ENCODE data around the gene MAP2K6. TPM values are rescaled to one million over a fixed set of nuclear protein-coding genes. Genes with fewer than 3 reads are reported as not detected.

MAP2K6 gene
- total RNA-seq, 1 experiment from 2014 or later, result 9.6 TPM

GRCh38 chr17:69452664-69453260 is 38.3 kb downstream of the MAP2K6 start:
- H3K9me3 ChIP-seq, result no peaks in the 10 kb centered on the region
- no TSS peak for BruUV-seq (replicated peaks)
- H3K27me3 ChIP-seq (replicated peaks; ENCODE audit: control insufficient read depth, insufficient read depth, low read length), result no peaks in the 10 kb centered on the region
- no peak overlapping the region for H3K27ac Mint-ChIP-seq (ENCODE audit: unreplicated experiment)
- peaks cover 23% of the 10 kb centered on the region for H3K4me1 Mint-ChIP-seq (ENCODE audit: low read depth, unreplicated experiment)
- no peak overlapping the region for H3K4me3 ChIP-seq (ENCODE audit: low read depth, low read length)
- no peak for TF ChIP-seq CTCF (IDR thresholded peaks at IDR 0.05; ENCODE audit: insufficient read depth in 1 of 2, low read depth in 1 of 2, low read length in 1 of 2, severe bottlenecking in 1 of 2, unreplicated experiment in 1 of 2)
- intact Hi-C loops (cut with micrococcal nuclease; ENCODE audit: unreplicated experiment), result no loop called here
- peaks cover 9% of the 10 kb centered on the region for H3K9me3 Mint-ChIP-seq (ENCODE audit: unreplicated experiment)
- ChIA-PET CTCF (interaction anchor here (0.5 kb wide), 1 partner anchor 37 kb away, joined by 3 read pairs; no protein-coding TSS in a partner anchor), POLR2A (no interaction called here)
- DNase-seq, result no peak
- no peaks in the 10 kb centered on the region for H3K27me3 Mint-ChIP-seq (ENCODE audit: insufficient read depth, unreplicated experiment)
- peaks cover 7% of the 10 kb centered on the region for H3K4me1 ChIP-seq
- H3K36me3 ChIP-seq (ENCODE audit: control insufficient read depth, insufficient read depth, low read length), result no peaks in the 10 kb centered on the region
- H3K36me3 Mint-ChIP-seq (ENCODE audit: insufficient read depth, unreplicated experiment), result peaks cover under 1% of the 10 kb centered on the region
- H3K4me3 Mint-ChIP-seq (ENCODE audit: unreplicated experiment), result no peak overlapping the region

GRCh38 chr17:69454051-69454450 is 39.6 kb downstream of the MAP2K6 start:
- Mint-ChIP-seq H3K4me3 (ENCODE audit: unreplicated experiment) (no peak overlapping the region), H3K27me3 (ENCODE audit: insufficient read depth, unreplicated experiment) (no peaks in the 10 kb centered on the region), H3K4me1 (ENCODE audit: low read depth, unreplicated experiment) (peaks cover 36% of the 10 kb centered on the region), H3K9me3 (ENCODE audit: unreplicated experiment) (peaks cover 9% of the 10 kb centered on the region), H3K27ac (ENCODE audit: unreplicated experiment) (no peak overlapping the region), H3K36me3 (ENCODE audit: insufficient read depth, unreplicated experiment) (no peaks in the 10 kb centered on the region)
- intact Hi-C loops (cut with micrococcal nuclease; ENCODE audit: unreplicated experiment), result no loop called here
- no peak for DNase-seq
- Histone ChIP-seq H3K4me1 (peaks cover 19% of the 10 kb centered on the region), H3K36me3 (ENCODE audit: control insufficient read depth, insufficient read depth, low read length) (no peaks in the 10 kb centered on the region), H3K4me3 (ENCODE audit: low read depth, low read length) (no peak overlapping the region), H3K27me3 (replicated peaks; ENCODE audit: control insufficient read depth, insufficient read depth, low read length) (no peaks in the 10 kb centered on the region), H3K9me3 (no peaks in the 10 kb centered on the region)
- no peak for TF ChIP-seq CTCF (IDR thresholded peaks at IDR 0.05; ENCODE audit: insufficient read depth in 1 of 2, low read depth in 1 of 2, low read length in 1 of 2, severe bottlenecking in 1 of 2, unreplicated experiment in 1 of 2)
- CTCF ChIA-PET, result no interaction called here
- POLR2A ChIA-PET, result no interaction called here
- no TSS peak for BruUV-seq (replicated peaks)

- DNase-seq, result no peak
- H3K9me3 Mint-ChIP-seq (ENCODE audit: unreplicated experiment), result peaks cover 9% of the 10 kb centered on the region
- Histone ChIP-seq H3K9me3 (no peaks in the 10 kb centered on the region), H3K4me1 (peaks cover 19% of the 10 kb centered on the region), H3K27me3 (replicated peaks; ENCODE audit: control insufficient read depth, insufficient read depth, low read length) (no peaks in the 10 kb centered on the region), H3K4me3 (ENCODE audit: low read depth, low read length) (no peak overlapping the region), H3K36me3 (ENCODE audit: control insufficient read depth, insufficient read depth, low read length) (no peaks in the 10 kb centered on the region)
- peaks cover 36% of the 10 kb centered on the region for H3K4me1 Mint-ChIP-seq (ENCODE audit: low read depth, unreplicated experiment)
- ChIA-PET POLR2A (no interaction called here), CTCF (no interaction called here)
- intact Hi-C loops (cut with micrococcal nuclease; ENCODE audit: unreplicated experiment), result no loop called here
- no peaks in the 10 kb centered on the region for H3K27me3 Mint-ChIP-seq (ENCODE audit: insufficient read depth, unreplicated experiment)
- H3K27ac Mint-ChIP-seq (ENCODE audit: unreplicated experiment), result no peak overlapping the region
- H3K36me3 Mint-ChIP-seq (ENCODE audit: insufficient read depth, unreplicated experiment), result no peaks in the 10 kb centered on the region
- no peak for TF ChIP-seq CTCF (IDR thresholded peaks at IDR 0.05; ENCODE audit: insufficient read depth in 1 of 2, low read depth in 1 of 2, low read length in 1 of 2, severe bottlenecking in 1 of 2, unreplicated experiment in 1 of 2)
- BruUV-seq (replicated peaks), result no TSS peak
- H3K4me3 Mint-ChIP-seq (ENCODE audit: unreplicated experiment), result no peak overlapping the region
Measured at GRCh38 chr17:69455040-69455439, 40.5 kb downstream of the MAP2K6 start.
